GM12892 (cell line): Measurements from ENCODE around the gene SNAP91.
"Not testable (repeated sequence)": the region's sequence is repeated elsewhere in the genome, so short reads cannot be mapped to it uniquely, and the experiment has no call there.

Source experiments
- DNase-seq: peaks from one replicate; pipeline ENCODE4 v3.0.0; 2011; ENCODE audit not compliant: insufficient read length
- FAIRE-seq: peaks from 2 replicates; lab custom pipeline; 2011; peaks lifted over from hg19 to GRCh38; lab: Jason Lieb, UNC
- POLR2A ChIP-seq: IDR thresholded peaks from 2 replicates; pipeline ENCODE4 v1.6.1; 2011; ENCODE audit warnings: low read depth, low read length, control low read depth
- POLR2AphosphoS5 ChIP-seq: IDR thresholded peaks from 2 replicates; pipeline ENCODE4 v1.6.1; 2011; ENCODE audit warnings: low read depth, low read length, control low read depth
- TAF1 ChIP-seq: IDR thresholded peaks from 2 replicates; pipeline ENCODE4 v1.6.1; 2011; ENCODE audit warnings: low read depth, mild to moderate bottlenecking, control low read depth, low read length, borderline replicate concordance

SNAP91 gene

GRCh38 chr6:83574783-83575182, 134.1 kb downstream of the SNAP91 start:
- FAIRE-seq = no peak
- TF ChIP-seq POLR2AphosphoS5 (no peak), TAF1 (no peak), POLR2A (no peak)

GRCh38 chr6:83571663-83572185, 137.2 kb downstream of the SNAP91 start:
- FAIRE-seq, DNase-seq: not testable (repeated sequence)

More at GRCh38 chr6:83574783-83575182, 134.1 kb downstream of the SNAP91 start:
- no peak for DNase-seq

GRCh38 chr6:83558975-83559374, 149.9 kb downstream of the SNAP91 start:
- no peak for TF ChIP-seq POLR2AphosphoS5
- DNase-seq = no peak
- FAIRE-seq = no peak

- FAIRE-seq (no peak), DNase-seq (no peak)
- TF ChIP-seq POLR2AphosphoS5 (no peak), POLR2A (no peak), TAF1 (no peak)
Measured at GRCh38 chr6:83556871-83557270, 152.0 kb downstream of the SNAP91 start.

GRCh38 chr6:83551748-83552147, 157.2 kb downstream of the SNAP91 start:
- not testable (repeated sequence) for FAIRE-seq, DNase-seq

- FAIRE-seq, DNase-seq: not testable (repeated sequence)
Measured at GRCh38 chr6:83550482-83550881, 158.4 kb downstream of the SNAP91 start.

GRCh38 chr6:83546636-83547035, 162.3 kb downstream of the SNAP91 start:
- FAIRE-seq (no peak), DNase-seq (no peak)
- TF ChIP-seq POLR2AphosphoS5 (no peak), TAF1 (no peak), POLR2A (no peak)

- FAIRE-seq (no peak), DNase-seq (no peak)
- TF ChIP-seq POLR2A (no peak), POLR2AphosphoS5 (no peak), TAF1 (no peak)
Measured at GRCh38 chr6:83539678-83540077, 169.2 kb downstream of the SNAP91 start.

- no peak for FAIRE-seq
- TF ChIP-seq POLR2AphosphoS5 = no peak
- DNase-seq = no peak
Measured at GRCh38 chr6:83536647-83537589, 172.0 kb downstream of the SNAP91 start.

- DNase-seq = no peak
- peak; percentile 84 for FAIRE-seq
- TF ChIP-seq TAF1 = no peak
- TF ChIP-seq POLR2A = no peak
- TF ChIP-seq POLR2AphosphoS5 = no peak
Measured at GRCh38 chr6:83536034-83536646, 172.8 kb downstream of the SNAP91 start.

GRCh38 chr6:83518816-83519480, 190.0 kb downstream of the SNAP91 start:
- TF ChIP-seq POLR2AphosphoS5 = no peak
- TF ChIP-seq POLR2A = no peak
- TF ChIP-seq TAF1 = no peak
- FAIRE-seq (no peak), DNase-seq (no peak)

GRCh38 chr6:83517500-83517899, 191.4 kb downstream of the SNAP91 start:
- FAIRE-seq (no peak), DNase-seq (no peak)
- TF ChIP-seq TAF1 (no peak), POLR2AphosphoS5 (no peak), POLR2A (no peak)
